T-cell (primary cell): Measurements from ENCODE around the gene ADGRG7. TPM values are rescaled to one million over a fixed set of nuclear protein-coding genes. Genes with fewer than 3 reads are reported as not detected.
A peak's percentile ranks its signal among the peaks of the same experiment; 100 is the strongest.

Experiments
- ATAC-seq, 4 experiments: fragments of 200-7000 bp in 3 of 4; fragments of 150-1000 bp in 1 of 4; cut with Tn5 transposase; replicated peaks in 1 of 4; 1 replicate in 3 of 4; 2 replicates in 1 of 4; pipeline ENCODE4 v1.10.0; 2021; ENCODE audit warnings: moderate library complexity in 3 of 4, mild to moderate bottlenecking in 2 of 4, moderate number of reproducible peaks in 1 of 4
- CTCF ChIA-PET, 2 donors: fragments of 300-600 bp; sonication (Branson Sonifier 250); formaldehyde crosslinking; loops; one replicate each; lab custom pipeline; 2022; ENCODE audit warnings: antibody characterized with exemption in 2 of 2; lab: Charles Lee
- POLR2A ChIA-PET, 2 donors: fragments of 300-600 bp; sonication (Branson Sonifier 250); formaldehyde crosslinking; loops; one replicate each; lab custom pipeline; 2022; ENCODE audit warnings: antibody characterized with exemption in 2 of 2; lab: Charles Lee
- DNase-seq, 35 experiments: peaks; one replicate each; pipeline versions ENCODE4 v3.0.0 to v3.0.0-alpha.2; 2013 to 2023
- H3K27ac ChIP-seq: one replicate; pipeline ENCODE4 v1.5.1; 2013; ENCODE audit warnings: low read length
- H3K27me3 ChIP-seq, 2 experiments: replicated peaks in 1 of 2; 1 replicate in 1 of 2; 2 replicates in 1 of 2; pipeline versions ENCODE4 v1.6.1 to v1.7.0; 2013; ENCODE audit warnings: low read length in 1 of 2, mixed read lengths in 1 of 2; ENCODE audit not compliant: control insufficient read depth in 2 of 2, insufficient read depth in 2 of 2; ENCODE audit errors: extremely low read depth in 1 of 2
- H3K36me3 ChIP-seq, 2 donors: 1 replicate in 1 of 2; 2 replicates in 1 of 2; pipeline versions ENCODE4 v1.6.1 to v1.7.0; 2013; ENCODE audit warnings: low read length in 1 of 2; ENCODE audit not compliant: control insufficient read depth in 2 of 2, insufficient read depth in 1 of 2; ENCODE audit errors: extremely low read depth in 1 of 2
- H3K4me1 ChIP-seq, 2 experiments: 1 replicate in 1 of 2; 2 replicates in 1 of 2; pipeline versions ENCODE4 v1.6.1 to v1.7.0; 2013; ENCODE audit warnings: low read length in 2 of 2, mixed read lengths in 1 of 2; ENCODE audit not compliant: insufficient read depth in 2 of 2, control insufficient read depth in 1 of 2; ENCODE audit errors: extremely low read depth in 1 of 2
- H3K4me3 ChIP-seq, 2 donors: 1 replicate in 1 of 2; 2 replicates in 1 of 2; pipeline versions ENCODE4 v1.5.1 to v1.7.0; 2013; ENCODE audit warnings: mild to moderate bottlenecking in 2 of 2, low read length in 1 of 2, moderate library complexity in 1 of 2; ENCODE audit not compliant: control insufficient read depth in 1 of 2; ENCODE audit errors: extremely low read depth in 1 of 2
- H3K9me3 ChIP-seq: 2 replicates; pipeline ENCODE4 v1.7.0; 2013
- H3K27ac Mint-ChIP-seq, 2 donors: one replicate each; pipeline ENCODE4 v1.8.0; 2020 to 2021; ENCODE audit warnings: mild to moderate bottlenecking in 2 of 2, mixed read lengths in 2 of 2
- H3K27me3 Mint-ChIP-seq, 2 donors: one replicate each; pipeline ENCODE4 v1.8.0; 2021 to 2022; ENCODE audit warnings: mixed read lengths in 2 of 2
- H3K36me3 Mint-ChIP-seq: one replicate; pipeline ENCODE4 v1.8.0; 2021; ENCODE audit warnings: mixed read lengths
- H3K4me1 Mint-ChIP-seq, 3 donors: one replicate each; pipeline ENCODE4 v1.8.0; 2020 to 2022; ENCODE audit warnings: mixed read lengths in 3 of 3, mild to moderate bottlenecking in 1 of 3
- H3K4me3 Mint-ChIP-seq, 3 donors: one replicate each; pipeline ENCODE4 v1.8.0; 2020 to 2022; ENCODE audit warnings: mild to moderate bottlenecking in 3 of 3, mixed read lengths in 3 of 3, moderate library complexity in 3 of 3
- H3K9me3 Mint-ChIP-seq, 3 donors: one replicate each; pipeline ENCODE4 v1.8.0; 2020 to 2022; ENCODE audit warnings: mixed read lengths in 3 of 3
- WGBS: methylation state at CpG from one replicate; pipeline ENCODE4 v1.1.5; 2013; ENCODE audit warnings: missing lambda C conversion rate; ENCODE audit not compliant: insufficient coverage; 5-methylcytosine and 5-hydroxymethylcytosine counted together
- total RNA-seq, 35 experiments: library from RNA in 6 of 35; stranded (reverse) in 6 of 35; fragments of 120-200 nt in 1 of 35; gene quantifications; one replicate each; pipeline versions ENCODE4 v1.2.1 to v1.2.4 and lab custom pipeline; 2013 to 2026

ADGRG7 gene
- total RNA-seq, 5 donors from 2014 or later (not counting 1 experiment from before 2014, with no cell fraction given) = not detected

- Mint-ChIP-seq H3K27ac (no peak overlapping the region), H3K9me3 (no peaks in the 10 kb centered on the region), H3K36me3 (no peaks in the 10 kb centered on the region), H3K4me1 (peaks cover 5 to 8% (median 7%) of the 10 kb centered on the region in 3 donors), H3K4me3 (no peak overlapping the region), H3K27me3 (peaks cover 19 to 21% of the 10 kb centered on the region in 2 donors)
- no peak overlapping the region for H3K4me3 ChIP-seq
- ChIA-PET CTCF (no interaction called here), POLR2A (no interaction called here)
- WGBS = 95% methylated on average over 3 of the region's 4 CpGs
- DNase-seq (no peak), ATAC-seq (no peak)
- no peaks in the 10 kb centered on the region for H3K36me3 ChIP-seq
- peaks cover 0 to 2% of the 10 kb centered on the region in 2 experiments for H3K27me3 ChIP-seq
- no peaks in the 10 kb centered on the region for H3K9me3 ChIP-seq
- no peak overlapping the region for H3K27ac ChIP-seq
- peaks cover 0 to 6% of the 10 kb centered on the region in 2 experiments for H3K4me1 ChIP-seq
Measured at GRCh38 chr3:100703865-100704264, 94.5 kb downstream of the ADGRG7 start.

- Mint-ChIP-seq H3K9me3 (no peaks in the 10 kb centered on the region), H3K27ac (no peak overlapping the region), H3K36me3 (peaks cover 3% of the 10 kb centered on the region), H3K27me3 (peaks cover 12 to 15% of the 10 kb centered on the region in 2 donors), H3K4me1 (peaks cover 20 to 23% (median 23%) of the 10 kb centered on the region in 3 donors), H3K4me3 (no peak overlapping the region)
- DNase-seq = no peak
- H3K27ac ChIP-seq = no peak overlapping the region
- no peak overlapping the region for H3K4me3 ChIP-seq
- H3K27me3 ChIP-seq = peaks cover 0 to 2% of the 10 kb centered on the region in 2 experiments
- H3K4me1 ChIP-seq = peaks cover 4 to 20% of the 10 kb centered on the region in 2 experiments
- H3K9me3 ChIP-seq = no peaks in the 10 kb centered on the region
- ChIA-PET POLR2A (interaction anchor here in 1 of 2 donors (0.6 kb wide), 2 partner anchors 19 to 568 kb away, joined by 3 to 13 read pairs; no protein-coding TSS in a partner anchor), CTCF (interaction anchor here in 1 of 2 donors (1.2 to 1.5 kb wide), 2 partner anchors 8 to 875 kb away, joined by 3 read pairs; no protein-coding TSS in a partner anchor)
- no peak for ATAC-seq
- H3K36me3 ChIP-seq = no peaks in the 10 kb centered on the region
- no CpG with 5 or more reads among the region's 3 CpGs for WGBS
Measured at GRCh38 chr3:100706365-100706764, 97.0 kb downstream of the ADGRG7 start.

GRCh38 chr3:100708644-100708988 lies 99.2 kb downstream of the ADGRG7 start:
- peaks cover 5 to 8% of the 10 kb centered on the region in 2 donors for H3K27me3 Mint-ChIP-seq
- WGBS = no CpG with 5 or more reads among the region's 3 CpGs
- ChIA-PET CTCF (interaction anchor here (0.6 to 0.8 kb wide), 2 partner anchors 117 to 640 kb away, joined by 3 read pairs; no protein-coding TSS in a partner anchor), POLR2A (interaction anchor here (0.6 to 1.1 kb wide), 11 partner anchors 13 to 1016 kb away, joined by 3 to 6 read pairs (median 3); partner anchors contain the start of genes CEP97 (in 1 of the 2), LNP1 (in 1 of the 2) and TBC1D23 (in 1 of the 2))
- H3K4me3 Mint-ChIP-seq = peak overlapping the region; percentile 87 to 89 (median 88)
- no peaks in the 10 kb centered on the region for H3K9me3 Mint-ChIP-seq
- Histone ChIP-seq H3K27me3 (peaks cover 0 to 2% of the 10 kb centered on the region in 2 experiments), H3K4me1 (peaks cover 6 to 21% of the 10 kb centered on the region in 2 experiments), H3K9me3 (no peaks in the 10 kb centered on the region), H3K36me3 (no peaks in the 10 kb centered on the region), H3K4me3 (peak overlapping the region; percentile 45 to 79), H3K27ac (peak overlapping the region; percentile 84)
- ATAC-seq = no peak
- H3K4me1 Mint-ChIP-seq = peaks cover 40 to 45% (median 44%) of the 10 kb centered on the region in 3 donors
- H3K36me3 Mint-ChIP-seq = peaks cover 13% of the 10 kb centered on the region
- no peak for DNase-seq
- peak overlapping the region; percentile 92 to 95 for H3K27ac Mint-ChIP-seq

GRCh38 chr3:100708989-100709841 lies 99.8 kb downstream of the ADGRG7 start, which contains the start of gene TFG:
Gene TFG, plus strand, starts transcription at chr3:100709494. Its CDS starts 4,192 bp downstream, at chr3:100713686.
- Histone ChIP-seq H3K4me1 (peaks cover 6 to 24% of the 10 kb centered on the region in 2 experiments), H3K27ac (peak within 1 kb of the TSS; percentile 84), H3K27me3 (peaks cover 0 to 2% of the 10 kb centered on the region in 2 experiments), H3K36me3 (peaks cover 0 to 4% of the 10 kb centered on the region in 2 donors), H3K4me3 (peak within 1 kb of the TSS; percentile 45 to 79), H3K9me3 (no peaks in the 10 kb centered on the region)
- CTCF ChIA-PET = interaction anchor here (0.6 to 1.1 kb wide), 3 partner anchors 26 to 970 kb away, joined by 3 read pairs; no protein-coding TSS in a partner anchor
- peak within 1 kb of the TSS; percentile 87 to 89 (median 88) for H3K4me3 Mint-ChIP-seq
- POLR2A ChIA-PET = interaction anchor here (0.6 to 1.1 kb wide), 12 partner anchors 8 to 1015 kb away, joined by 3 to 6 read pairs (median 3); partner anchors contain the start of genes CEP97 (in 1 of the 2), LNP1 (in 1 of the 2) and TBC1D23 (in 1 of the 2)
- H3K36me3 Mint-ChIP-seq = peaks cover 17% of the 10 kb centered on the region
- H3K9me3 Mint-ChIP-seq = no peaks in the 10 kb centered on the region
- H3K4me1 Mint-ChIP-seq = peaks cover 44 to 51% (median 44%) of the 10 kb centered on the region in 3 donors
- ATAC-seq = peak; percentile 93 to 94 (median 94)
- H3K27ac Mint-ChIP-seq = peak within 1 kb of the TSS; percentile 92 to 95
- peaks cover 4 to 8% of the 10 kb centered on the region in 2 donors for H3K27me3 Mint-ChIP-seq
- under 1% methylated on average over 64 of the region's 76 CpGs for WGBS
- DNase-seq = peak; percentile 85 to 100 (median 95)

GRCh38 chr3:100709842-100710260 lies 100.5 kb downstream of the ADGRG7 start:
- H3K9me3 ChIP-seq = no peaks in the 10 kb centered on the region
- peaks cover 0 to 2% of the 10 kb centered on the region in 2 experiments for H3K27me3 ChIP-seq
- peak in 27 of 35 experiments; percentile 3 to 55 (median 22) for DNase-seq
- peak overlapping the region; percentile 84 for H3K27ac ChIP-seq
- CTCF ChIA-PET = interaction anchor here (0.6 to 1.1 kb wide), 8 partner anchors 16 to 1889 kb away, joined by 3 to 7 read pairs (median 3); partner anchors contain the start of genes LNP1 (in 1 of the 2) and TOMM70 (in 1 of the 2)
- ATAC-seq = peak; percentile 7 to 14 (median 12)
- peaks cover 6 to 24% of the 10 kb centered on the region in 2 experiments for H3K4me1 ChIP-seq
- under 1% methylated on average over 14 of the region's 23 CpGs for WGBS
- H3K4me3 ChIP-seq = peak overlapping the region; percentile 45 to 67
- peaks cover 0 to 6% of the 10 kb centered on the region in 2 donors for H3K36me3 ChIP-seq
- Mint-ChIP-seq H3K27me3 (peaks cover 4 to 8% of the 10 kb centered on the region in 2 donors), H3K9me3 (no peaks in the 10 kb centered on the region), H3K36me3 (peaks cover 19% of the 10 kb centered on the region), H3K27ac (peak overlapping the region; percentile 74 to 76), H3K4me3 (peak overlapping the region; percentile 79 to 88 (median 87)), H3K4me1 (peaks cover 46 to 56% (median 49%) of the 10 kb centered on the region in 3 donors)
- POLR2A ChIA-PET = interaction anchor here in 1 of 2 donors (0.5 to 0.8 kb wide), 3 partner anchors 34 to 908 kb away, joined by 3 to 4 read pairs (median 3); no protein-coding TSS in a partner anchor
